Endometrial microvascular endothelial cells (primary cell): ENCODE results near the gene UMAD1. TPM values are rescaled to one million over a fixed set of nuclear protein-coding genes. Genes with fewer than 3 reads are reported as not detected.

Experiments
- in situ Hi-C: cut with HindIII; loops from 2 replicates; pipeline ENCODE4 v1.10.0; 2017; ENCODE audit warnings: low sequenced_read_pairs, low pct_unique_long_range_greater_than_20kb; ENCODE audit errors: inconsistent ontology term
- total RNA-seq: library from RNA; depleted of rRNA; stranded (reverse); fragments of >200 nt; gene quantifications from one replicate; pipeline ENCODE4 v1.2.3, GENCODE V29; 2015; ENCODE audit errors: inconsistent ontology term

Gene UMAD1
- total RNA-seq = 3.0 TPM

- in situ Hi-C loops = no loop called here
Observed at GRCh38 chr7:7640221-7641128, at the start of gene UMAD1. UMAD1 (plus strand) TSS chr7:7640752; CDS start chr7:7673372, 32,620 bp downstream.

DNA sequence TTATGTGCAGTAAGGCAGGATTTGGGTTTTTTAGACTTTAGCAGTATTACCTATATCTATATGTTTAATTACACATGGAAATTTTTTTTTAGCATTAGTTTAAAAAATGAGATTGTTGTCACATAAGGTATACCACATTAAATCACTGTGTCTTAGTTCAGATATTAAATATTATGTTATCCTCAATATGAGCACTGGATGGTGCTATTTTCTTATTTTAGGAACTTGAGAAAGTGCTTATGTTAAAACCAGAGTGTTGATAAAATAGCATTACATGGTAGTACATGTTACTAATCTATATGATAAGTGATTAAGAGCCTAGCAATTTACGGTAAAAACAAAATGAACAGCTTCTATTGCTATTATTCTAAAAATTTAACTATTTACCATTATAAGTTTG lies 45.1 kb upstream of the UMAD1 start:
- in situ Hi-C loops = no loop called here

GRCh38 chr7:7596176-7596575 lies 44.4 kb upstream of the UMAD1 start:
- in situ Hi-C loops = no loop called here

- in situ Hi-C loops = no loop called here
Observed at GRCh38 chr7:7607010-7607409, 33.5 kb upstream of the UMAD1 start.

DNA sequence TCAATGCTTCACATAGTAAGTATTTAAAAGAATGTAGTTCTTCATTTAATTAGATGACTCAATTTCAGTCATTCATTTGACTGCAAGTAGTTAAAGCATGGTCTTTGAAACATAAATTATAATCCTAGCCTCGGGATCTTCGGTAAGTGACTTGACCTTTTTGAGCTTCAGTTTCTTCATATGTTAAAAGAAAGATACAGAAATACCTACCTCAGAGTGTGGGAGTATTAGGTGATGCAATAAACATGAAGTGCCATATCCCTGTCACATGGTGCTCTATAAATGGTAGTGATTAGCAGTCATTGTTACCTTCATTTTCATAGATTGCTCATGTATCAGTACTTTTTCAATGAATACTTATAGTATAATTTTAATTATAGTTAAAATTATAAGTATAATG lies 31.2 kb upstream of the UMAD1 start:
- in situ Hi-C loops = no loop called here

GRCh38 chr7:7612519-7612918 lies 28.0 kb upstream of the UMAD1 start:
- in situ Hi-C loops = no loop called here

- in situ Hi-C loops = no loop called here
Observed at GRCh38 chr7:7613210-7613609, 27.3 kb upstream of the UMAD1 start.

- in situ Hi-C loops = no loop called here
Observed at GRCh38 chr7:7614018-7614741, 26.4 kb upstream of the UMAD1 start.

DNA sequence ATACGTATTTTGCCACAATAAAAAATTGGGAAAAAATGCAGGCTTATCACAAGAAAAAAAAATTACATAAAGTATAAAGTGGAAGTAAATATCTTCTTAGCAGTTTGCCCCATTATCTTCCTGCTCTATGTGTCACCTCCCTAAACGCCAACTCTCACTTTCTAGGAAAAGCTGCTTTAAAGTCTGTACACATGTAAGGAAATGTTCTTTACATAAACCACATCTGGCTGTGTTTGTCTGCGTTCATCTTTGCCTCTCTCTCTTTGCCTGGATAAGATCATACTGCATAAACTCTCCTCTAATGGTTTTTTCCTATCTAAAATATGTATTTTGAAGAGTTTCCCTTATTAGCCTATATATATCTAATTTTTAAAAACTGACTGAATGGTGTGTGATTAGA lies 23.0 kb upstream of the UMAD1 start:
- in situ Hi-C loops = no loop called here

DNA sequence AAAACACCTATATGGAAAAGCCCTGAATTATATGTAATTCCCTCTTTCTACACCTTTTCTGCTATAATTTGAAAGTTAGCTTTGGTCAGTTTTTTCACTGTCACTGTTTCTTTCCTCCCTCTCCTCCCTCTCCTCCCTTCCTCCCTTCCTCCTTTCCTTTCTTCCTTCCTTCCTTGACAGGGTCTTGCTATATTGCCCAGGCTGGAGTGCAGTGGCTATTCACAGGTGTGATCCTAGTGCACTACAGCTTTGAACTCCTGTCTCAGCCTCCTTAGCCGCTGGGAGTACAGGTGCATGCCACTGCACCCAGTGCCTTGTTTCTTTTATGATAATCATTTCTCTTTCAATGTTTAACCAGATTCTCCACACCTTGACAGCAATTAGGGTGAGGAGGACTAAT lies 22.1 kb upstream of the UMAD1 start:
- in situ Hi-C loops = no loop called here

- in situ Hi-C loops = no loop called here
Observed at GRCh38 chr7:7620236-7620635, 20.3 kb upstream of the UMAD1 start.

DNA sequence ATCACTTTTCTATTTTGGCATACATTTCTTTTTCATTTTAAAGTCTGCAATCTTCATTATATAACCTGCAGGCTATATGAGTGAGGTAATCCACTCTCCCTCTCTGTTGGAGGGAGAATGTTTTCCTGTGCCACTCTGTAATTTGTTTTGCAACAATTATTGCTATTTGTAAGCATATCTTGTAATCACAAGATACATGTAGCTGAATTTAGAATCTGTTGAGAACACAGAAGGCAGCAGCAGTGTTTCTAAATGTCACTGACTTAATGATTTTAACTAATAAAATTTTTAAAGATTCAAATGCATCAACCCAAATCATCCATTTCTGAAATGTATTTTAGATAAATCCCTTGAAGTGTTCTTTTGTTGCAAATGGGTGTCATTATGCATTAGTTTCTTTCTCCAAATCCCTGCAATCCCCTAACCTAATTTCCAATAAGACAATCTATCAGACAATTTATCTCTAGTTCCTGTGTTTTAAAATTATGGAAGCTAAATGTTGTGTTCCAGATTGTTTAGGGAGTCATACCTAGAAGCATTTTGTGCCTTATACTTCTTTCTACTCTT lies 19.8 kb upstream of the UMAD1 start:
- in situ Hi-C loops = no loop called here

DNA sequence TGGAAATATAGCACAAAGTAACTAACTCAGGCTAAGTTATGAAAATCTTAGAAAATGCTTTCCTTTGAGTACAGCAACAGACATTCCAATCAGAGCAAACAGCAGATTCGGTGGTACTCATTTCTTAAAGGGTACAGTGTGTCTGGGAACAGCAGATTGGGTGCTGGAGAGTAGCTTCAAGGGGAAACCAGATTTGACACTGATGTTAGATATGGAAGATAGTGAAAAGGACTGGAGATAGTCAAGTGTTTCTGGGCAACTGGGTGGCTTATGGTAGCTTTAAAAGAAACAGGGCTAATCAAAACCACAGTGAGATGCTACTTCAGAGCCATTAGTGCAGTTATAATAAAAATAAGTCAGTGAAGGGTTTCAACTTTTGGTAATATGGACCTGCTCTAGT lies 12.1 kb upstream of the UMAD1 start:
- in situ Hi-C loops = no loop called here

- in situ Hi-C loops = no loop called here
Observed at GRCh38 chr7:7630626-7631329, 9.8 kb upstream of the UMAD1 start.

- in situ Hi-C loops = no loop called here
Observed at GRCh38 chr7:7639421-7639820, 1.1 kb upstream of the UMAD1 start.

DNA sequence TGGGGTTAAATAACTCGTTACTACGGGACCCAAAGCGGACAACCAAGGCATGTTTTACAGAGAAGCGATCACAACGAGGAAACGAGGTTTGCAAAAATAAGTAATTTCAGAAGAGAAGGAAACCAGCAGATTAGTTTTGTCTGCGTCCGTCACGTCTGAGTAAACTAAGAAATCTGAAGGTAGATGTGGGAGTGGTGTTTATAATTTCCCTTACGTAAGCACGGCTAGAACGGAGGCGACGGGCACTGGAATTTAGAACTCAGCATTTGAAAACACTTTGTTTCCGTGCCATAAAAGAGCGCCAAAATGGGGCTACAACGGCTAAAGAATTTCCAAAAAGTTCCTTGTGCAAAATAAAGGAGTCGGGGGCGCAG lies 718 bp upstream of the UMAD1 start:
- in situ Hi-C loops = no loop called here

- in situ Hi-C loops = no loop called here
Observed at GRCh38 chr7:7641129-7641663, 644 bp downstream of the UMAD1 start.

DNA sequence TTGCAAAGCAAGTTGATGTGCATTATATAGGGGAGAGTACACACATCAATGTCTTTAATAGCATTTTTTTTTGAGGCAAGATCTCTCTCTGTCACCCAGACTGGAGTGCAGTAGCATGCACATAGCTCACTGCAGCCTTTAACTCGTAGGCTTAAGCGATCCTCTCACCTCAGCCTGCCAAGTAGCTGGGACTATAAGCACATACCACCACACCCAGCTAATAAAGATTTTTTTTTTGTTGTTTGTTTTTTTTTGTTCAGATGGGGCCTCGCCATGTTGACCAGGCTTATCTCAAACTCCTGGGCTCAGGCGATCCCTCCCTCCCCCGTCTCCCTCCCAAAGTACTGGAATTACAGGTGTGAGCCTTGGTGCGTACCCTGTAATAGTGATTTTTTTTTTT lies 1.5 kb downstream of the UMAD1 start:
- in situ Hi-C loops = no loop called here

GRCh38 chr7:7647495-7648036 lies 7.0 kb downstream of the UMAD1 start:
- in situ Hi-C loops = no loop called here
